Fibroblast of lung (primary cell): ENCODE data around the gene RFX2. TPM values are rescaled to one million over a fixed set of nuclear protein-coding genes. Genes with fewer than 3 reads are reported as not detected.

ENCODE experiments used
- DNase-seq, 2 donors: peaks; one replicate each; pipeline versions ENCODE4 v3.0.0 to v3.0.0-alpha.2; 2010; ENCODE audit warnings: low read depth in 2 of 2
- H2AFZ ChIP-seq: 2 replicates; pipeline ENCODE4 v1.5.1; 2012; ENCODE audit warnings: low read length, control low read depth, inconsistent platforms
- H3K27ac ChIP-seq: 2 replicates; pipeline ENCODE4 v1.5.1; 2011; ENCODE audit warnings: low read length, control low read depth; ENCODE audit not compliant: insufficient read depth
- H3K27me3 ChIP-seq: 2 replicates; pipeline ENCODE4 v1.5.1; 2011; ENCODE audit warnings: mild to moderate bottlenecking, low read length; ENCODE audit not compliant: control insufficient read depth, insufficient read depth
- H3K36me3 ChIP-seq: 2 replicates; pipeline ENCODE4 v1.5.1; 2011; ENCODE audit warnings: low read length; ENCODE audit not compliant: control insufficient read depth, insufficient read depth
- H3K4me1 ChIP-seq: 2 replicates; pipeline ENCODE4 v1.5.1; 2011; ENCODE audit warnings: low read length; ENCODE audit not compliant: control insufficient read depth, insufficient read depth; ENCODE audit errors: extremely low read depth
- H3K4me2 ChIP-seq: 2 replicates; pipeline ENCODE4 v1.5.1; 2011; ENCODE audit warnings: low read length, control low read depth; ENCODE audit not compliant: insufficient read depth; ENCODE audit errors: extremely low read depth
- H3K4me3 ChIP-seq, 4 experiments: fragments of 200-600 bp in 1 of 4; sonication (generic) in 1 of 4; replicated peaks in 1 of 4; 2 replicates each; pipeline ENCODE4 v1.5.1; 2011 to 2016; ENCODE audit warnings: low read length in 4 of 4, low read depth in 3 of 4, mild to moderate bottlenecking in 3 of 4, control low read depth in 2 of 4, inconsistent platforms in 1 of 4, mixed read lengths in 1 of 4; ENCODE audit not compliant: insufficient read depth in 1 of 4; ENCODE audit errors: control extremely low read depth in 1 of 4
- H3K79me2 ChIP-seq: 2 replicates; pipeline ENCODE4 v1.5.1; 2012; ENCODE audit warnings: mild to moderate bottlenecking, low read length, inconsistent platforms; ENCODE audit not compliant: control insufficient read depth, insufficient read depth
- H3K9ac ChIP-seq: 2 replicates; pipeline ENCODE4 v1.5.1; 2011; ENCODE audit warnings: mild to moderate bottlenecking, low read length, control low read depth; ENCODE audit not compliant: insufficient read depth
- H3K9me3 ChIP-seq: 2 replicates; pipeline ENCODE4 v1.5.1; 2012; ENCODE audit warnings: low read depth, low read length; ENCODE audit not compliant: control insufficient read depth, insufficient read depth
- H4K20me1 ChIP-seq: 2 replicates; pipeline ENCODE4 v1.5.1; 2011; ENCODE audit warnings: low read length; ENCODE audit not compliant: control insufficient read depth, insufficient read depth; ENCODE audit errors: extremely low read depth
- EZH2 ChIP-seq: IDR thresholded peaks from 2 replicates; pipeline ENCODE4 v1.5.1; 2012; ENCODE audit warnings: low read length, control low read depth, mild to moderate bottlenecking; ENCODE audit errors: missing control alignments
- polyA plus RNA-seq, 2 donors: library from polyadenylated mRNA; depleted of rRNA in 1 of 2; stranded (reverse) in 1 of 2; unstranded in 1 of 2; fragments of >200 nt; gene quantifications; 2 replicates each; pipeline ENCODE4 v1.2.1, GENCODE V29; 2011 to 2012; ENCODE audit warnings: missing spikeins in 1 of 2
- total RNA-seq: library from RNA; depleted of rRNA; stranded (reverse); fragments of >200 nt; gene quantifications from 2 replicates; pipeline ENCODE4 v1.2.1, GENCODE V29; 2014
- TF ChIP-seq, protein P1 (sequence below), 2 donors: IDR thresholded peaks in 1 of 2; conservative IDR thresholded peaks in 1 of 2; 1 replicate in 1 of 2; 2 replicates in 1 of 2; pipeline ENCODE4 v1.5.1; 2011 to 2012; ENCODE audit warnings: low read length in 2 of 2, control low read depth in 1 of 2, inconsistent platforms in 1 of 2, low read depth in 1 of 2, mild to moderate bottlenecking in 1 of 2

RFX2 gene
- total and polyA plus RNA-seq, 2 donors (not counting 1 experiment from before 2014, with no cell fraction given), result 2.5 to 9.6 TPM

DNA sequence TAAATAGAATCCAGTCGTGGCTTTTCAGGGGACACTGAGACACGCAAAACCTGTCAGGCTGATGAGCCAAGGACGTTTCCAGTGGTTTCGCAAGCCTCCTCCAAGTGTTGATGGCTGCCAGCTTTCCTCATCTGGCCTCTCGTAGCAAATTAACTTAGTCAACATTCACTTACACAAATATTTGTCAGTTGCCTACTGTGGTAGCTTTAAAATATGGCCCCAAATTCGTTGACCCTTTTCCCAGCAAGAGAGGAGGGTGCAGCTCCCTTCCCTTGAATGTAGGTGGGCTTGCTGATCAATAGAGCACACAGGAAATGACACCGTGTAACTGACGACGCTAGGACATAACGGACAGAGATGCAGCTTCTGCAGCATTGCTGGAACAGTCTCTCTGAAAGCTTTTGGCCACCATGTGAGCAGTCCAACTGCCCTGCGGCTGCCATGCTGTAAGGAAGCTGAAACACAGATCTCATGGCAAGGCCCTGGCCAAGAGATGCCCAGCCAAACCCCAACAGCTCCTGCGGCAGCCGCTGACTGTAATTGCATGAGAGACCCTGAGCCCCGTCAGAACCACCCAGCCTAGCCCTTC, 126.8 kb downstream of the RFX2 start:
- Histone ChIP-seq H3K27me3 (no peaks in the 10 kb centered on the region), H3K4me2 (no peak overlapping the region), H3K4me3 (no peak overlapping the region), H3K9ac (no peak overlapping the region), H4K20me1 (no peaks in the 10 kb centered on the region), H3K36me3 (no peaks in the 10 kb centered on the region), H3K27ac (no peak overlapping the region), H3K9me3 (no peaks in the 10 kb centered on the region), H3K79me2 (peaks cover 7% of the 10 kb centered on the region), H2AFZ (no peak overlapping the region), H3K4me1 (peaks cover 12% of the 10 kb centered on the region)
- TF ChIP-seq, protein P1, sequence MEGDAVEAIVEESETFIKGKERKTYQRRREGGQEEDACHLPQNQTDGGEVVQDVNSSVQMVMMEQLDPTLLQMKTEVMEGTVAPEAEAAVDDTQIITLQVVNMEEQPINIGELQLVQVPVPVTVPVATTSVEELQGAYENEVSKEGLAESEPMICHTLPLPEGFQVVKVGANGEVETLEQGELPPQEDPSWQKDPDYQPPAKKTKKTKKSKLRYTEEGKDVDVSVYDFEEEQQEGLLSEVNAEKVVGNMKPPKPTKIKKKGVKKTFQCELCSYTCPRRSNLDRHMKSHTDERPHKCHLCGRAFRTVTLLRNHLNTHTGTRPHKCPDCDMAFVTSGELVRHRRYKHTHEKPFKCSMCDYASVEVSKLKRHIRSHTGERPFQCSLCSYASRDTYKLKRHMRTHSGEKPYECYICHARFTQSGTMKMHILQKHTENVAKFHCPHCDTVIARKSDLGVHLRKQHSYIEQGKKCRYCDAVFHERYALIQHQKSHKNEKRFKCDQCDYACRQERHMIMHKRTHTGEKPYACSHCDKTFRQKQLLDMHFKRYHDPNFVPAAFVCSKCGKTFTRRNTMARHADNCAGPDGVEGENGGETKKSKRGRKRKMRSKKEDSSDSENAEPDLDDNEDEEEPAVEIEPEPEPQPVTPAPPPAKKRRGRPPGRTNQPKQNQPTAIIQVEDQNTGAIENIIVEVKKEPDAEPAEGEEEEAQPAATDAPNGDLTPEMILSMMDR (conservative IDR thresholded peaks at IDR 0.05 in 1 of 2, IDR thresholded peaks at IDR 0.05 in 1 of 2; ENCODE audit: low read depth in 1 of 2, low read length in 2 of 2), result no peak
- no peak for TF ChIP-seq EZH2
- DNase-seq, result peak in 1 of 2 donors; percentile 50

GRCh38 chr19:5978606-5979552, 131.4 kb downstream of the RFX2 start:
- Histone ChIP-seq H3K9ac (peak overlapping the region; percentile 83), H3K27ac (peak overlapping the region; percentile 65), H3K9me3 (no peaks in the 10 kb centered on the region), H3K4me3 (peak overlapping the region; percentile 56 to 91 (median 66)), H4K20me1 (no peaks in the 10 kb centered on the region), H3K4me2 (peak overlapping the region; percentile 70), H3K79me2 (peaks cover 45% of the 10 kb centered on the region), H3K36me3 (peaks cover under 1% of the 10 kb centered on the region), H3K27me3 (no peaks in the 10 kb centered on the region), H3K4me1 (peaks cover 24% of the 10 kb centered on the region), H2AFZ (peak overlapping the region; percentile 42)
- no peak for TF ChIP-seq EZH2
- TF ChIP-seq, protein P1 (conservative IDR thresholded peaks at IDR 0.05 in 1 of 2, IDR thresholded peaks at IDR 0.05 in 1 of 2; ENCODE audit: low read depth in 1 of 2, low read length in 2 of 2), result no peak
- no peak for DNase-seq
